Transverse colon (tissue), 3 donors: Measurements from ENCODE around the gene SPINK5.

Source experiments
- CTCF ChIP-seq, 5 experiments: fragments of 200-600 bp in 3 of 5; fragments of 450-650 bp in 2 of 5; sonication (generic) in 3 of 5; IDR thresholded peaks; 1 replicate in 2 of 5; 2 replicates in 3 of 5; pipeline ENCODE4 v1.5.1; 2016 to 2017; ENCODE audit warnings: antibody characterized with exemption in 5 of 5, inconsistent platforms in 3 of 5, mild to moderate bottlenecking in 2 of 5, moderate library complexity in 1 of 5
- EP300 ChIP-seq: sonication (generic); formaldehyde crosslinking; IDR thresholded peaks from one replicate; pipeline ENCODE4 v1.6.1; 2017; ENCODE audit warnings: antibody characterized with exemption, low read depth
- POLR2A ChIP-seq: fragments of 450-650 bp; IDR thresholded peaks from one replicate; pipeline ENCODE4 v1.6.1; 2016; ENCODE audit warnings: antibody characterized with exemption, mild to moderate bottlenecking, moderate library complexity

- TF ChIP-seq CTCF (IDR thresholded peaks at IDR 0.05) (no peak), POLR2A (no peak), EP300 (no peak)
These were observed 19.4 kb downstream of the SPINK5 start for GRCh38 chr5:148083203-148083602.
